ENCODE results near the gene SERP1. TPM values are rescaled to one million over a fixed set of nuclear protein-coding genes. Genes with fewer than 3 reads are reported as not detected.

SERP1 gene
- total and polyA plus RNA-seq, 2 experiments from 2014 or later: 157 to 233 TPM

DNA sequence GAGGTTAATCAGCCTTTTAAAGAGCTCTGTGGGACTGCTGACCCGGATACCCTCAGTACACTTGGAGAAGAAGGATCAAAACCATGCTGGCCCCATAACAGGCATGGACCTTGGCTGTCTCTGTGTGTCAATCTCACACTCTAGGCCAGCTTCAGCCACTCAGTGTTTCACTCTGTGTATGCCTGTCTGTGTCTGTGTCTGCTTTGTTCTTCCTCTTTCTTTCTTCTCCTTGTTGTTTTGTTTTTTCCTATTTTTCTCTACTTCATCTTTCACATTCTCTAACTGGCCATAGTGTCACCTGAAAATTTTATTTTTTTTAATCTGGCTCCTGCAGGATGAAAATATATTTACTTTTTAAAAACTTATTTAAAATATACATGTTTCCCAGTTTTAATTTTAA lies 51.1 kb downstream of the SERP1 start:
- H3K4me3 ChIP-seq: no peak overlapping the region
- H3K36me3 ChIP-seq (replicated peaks; ENCODE audit: insufficient read depth, low read depth): no peaks in the 10 kb centered on the region
- H3K9me2 ChIP-seq (replicated peaks; ENCODE audit: insufficient read depth): no peaks in the 10 kb centered on the region
- no peaks in the 10 kb centered on the region for H3K27me3 ChIP-seq
- peak; percentile 15 for DNase-seq (ENCODE audit: low spot score)
- no peaks in the 10 kb centered on the region for H3K4me1 ChIP-seq (ENCODE audit: insufficient read depth)
- no peaks in the 10 kb centered on the region for H3K79me2 ChIP-seq
- no peak overlapping the region for H2AFZ ChIP-seq
- no peak for TF ChIP-seq EZH2 (IDR thresholded peaks at IDR 0.05; ENCODE audit: borderline replicate concordance)
- TF ChIP-seq, protein P1, sequence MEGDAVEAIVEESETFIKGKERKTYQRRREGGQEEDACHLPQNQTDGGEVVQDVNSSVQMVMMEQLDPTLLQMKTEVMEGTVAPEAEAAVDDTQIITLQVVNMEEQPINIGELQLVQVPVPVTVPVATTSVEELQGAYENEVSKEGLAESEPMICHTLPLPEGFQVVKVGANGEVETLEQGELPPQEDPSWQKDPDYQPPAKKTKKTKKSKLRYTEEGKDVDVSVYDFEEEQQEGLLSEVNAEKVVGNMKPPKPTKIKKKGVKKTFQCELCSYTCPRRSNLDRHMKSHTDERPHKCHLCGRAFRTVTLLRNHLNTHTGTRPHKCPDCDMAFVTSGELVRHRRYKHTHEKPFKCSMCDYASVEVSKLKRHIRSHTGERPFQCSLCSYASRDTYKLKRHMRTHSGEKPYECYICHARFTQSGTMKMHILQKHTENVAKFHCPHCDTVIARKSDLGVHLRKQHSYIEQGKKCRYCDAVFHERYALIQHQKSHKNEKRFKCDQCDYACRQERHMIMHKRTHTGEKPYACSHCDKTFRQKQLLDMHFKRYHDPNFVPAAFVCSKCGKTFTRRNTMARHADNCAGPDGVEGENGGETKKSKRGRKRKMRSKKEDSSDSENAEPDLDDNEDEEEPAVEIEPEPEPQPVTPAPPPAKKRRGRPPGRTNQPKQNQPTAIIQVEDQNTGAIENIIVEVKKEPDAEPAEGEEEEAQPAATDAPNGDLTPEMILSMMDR (IDR thresholded peaks at IDR 0.05; ENCODE audit: poor library complexity): no peak
- no peak for TF ChIP-seq EZH2phosphoT487 (IDR thresholded peaks at IDR 0.05; ENCODE audit: low read depth, severe bottlenecking, unreplicated experiment)
- no peak overlapping the region for H3K4me2 ChIP-seq
- no peaks in the 10 kb centered on the region for H3K9me3 ChIP-seq (ENCODE audit: low read depth)
- WGBS (ENCODE audit: low lambda C conversion rate, missing lambda C conversion rate): 53% methylated on average over 1 of the region's 1 CpG
- no peak overlapping the region for H3K27ac ChIP-seq
- no peaks in the 10 kb centered on the region for H4K20me1 ChIP-seq (ENCODE audit: insufficient read depth, poor library complexity, severe bottlenecking)

DNA sequence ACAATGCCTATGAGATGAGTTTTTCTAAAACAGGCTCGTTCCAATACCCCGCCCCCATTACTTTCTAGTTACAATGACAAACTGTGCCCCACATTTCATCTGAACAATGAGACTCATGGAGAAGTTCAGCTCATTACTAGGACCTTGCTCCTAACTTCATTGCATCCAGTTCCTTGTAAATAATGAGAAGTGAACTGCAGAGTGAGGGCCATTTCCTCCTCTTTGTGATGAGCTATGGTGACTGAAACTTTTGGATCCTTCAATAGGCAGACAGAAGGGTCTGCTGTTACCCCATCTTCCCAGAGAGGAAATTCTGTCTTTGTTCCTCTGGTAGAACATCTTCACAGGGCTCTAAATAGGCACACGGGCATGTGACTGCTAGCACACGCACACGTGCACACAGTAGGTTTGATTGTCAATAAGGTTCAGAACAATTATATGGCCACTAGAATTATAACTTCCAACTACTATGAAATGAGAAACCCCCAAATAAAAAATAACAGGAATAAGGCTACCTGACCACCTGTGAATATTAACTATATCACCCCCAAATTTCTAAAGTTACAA lies 51.8 kb downstream of the SERP1 start:
- H3K9me3 ChIP-seq (ENCODE audit: low read depth): no peaks in the 10 kb centered on the region
- DNase-seq (ENCODE audit: low spot score): no peak
- no peaks in the 10 kb centered on the region for H3K4me1 ChIP-seq (ENCODE audit: insufficient read depth)
- no peaks in the 10 kb centered on the region for H3K27me3 ChIP-seq
- H3K27ac ChIP-seq: no peak overlapping the region
- no peaks in the 10 kb centered on the region for H3K79me2 ChIP-seq
- no peak overlapping the region for H2AFZ ChIP-seq
- no peaks in the 10 kb centered on the region for H3K9me2 ChIP-seq (replicated peaks; ENCODE audit: insufficient read depth)
- WGBS (ENCODE audit: low lambda C conversion rate, missing lambda C conversion rate): 96% methylated on average over 5 of the region's 5 CpGs
- TF ChIP-seq, protein P1 (IDR thresholded peaks at IDR 0.05; ENCODE audit: poor library complexity): no peak
- no peak for TF ChIP-seq EZH2phosphoT487 (IDR thresholded peaks at IDR 0.05; ENCODE audit: low read depth, severe bottlenecking, unreplicated experiment)
- TF ChIP-seq EZH2 (IDR thresholded peaks at IDR 0.05; ENCODE audit: borderline replicate concordance): no peak
- no peak overlapping the region for H3K4me2 ChIP-seq
- no peaks in the 10 kb centered on the region for H3K36me3 ChIP-seq (replicated peaks; ENCODE audit: insufficient read depth, low read depth)
- no peak overlapping the region for H3K4me3 ChIP-seq
- no peaks in the 10 kb centered on the region for H4K20me1 ChIP-seq (ENCODE audit: insufficient read depth, poor library complexity, severe bottlenecking)

Other genes starting within 250 kb of the SERP1 start
- gene TSC22D2, start 138.2 kb downstream of the SERP1 start, total RNA-seq: 25.0 and 34.9 TPM in 2 replicates
- 36.9 and 38.8 TPM in 2 replicates for gene TSC22D2, start 138.2 kb downstream of the SERP1 start, polyA plus RNA-seq
- 112 TPM in 2 replicates for gene EIF2A, start 291 bp upstream of the SERP1 start, total RNA-seq
- gene EIF2A, start 291 bp upstream of the SERP1 start, polyA plus RNA-seq: 34.4 and 34.5 TPM in 2 replicates
- gene SELENOT, start 56.8 kb upstream of the SERP1 start, total RNA-seq: 101 and 175 TPM in 2 replicates
- gene SELENOT, start 56.8 kb upstream of the SERP1 start, polyA plus RNA-seq: 109 and 147 TPM in 2 replicates
- gene ERICH6, start 157.4 kb upstream of the SERP1 start, total RNA-seq: not detected in 2 replicates
- 0.61 TPM in 1 of 2 replicates, not detected in the other for gene ERICH6, start 157.4 kb upstream of the SERP1 start, polyA plus RNA-seq
- gene SIAH2, start 216.7 kb upstream of the SERP1 start, total RNA-seq: 43.6 and 46.4 TPM in 2 replicates
- gene SIAH2, start 216.7 kb upstream of the SERP1 start, polyA plus RNA-seq: 54.3 and 57.9 TPM in 2 replicates

Data from hepatocyte (in vitro differentiated cells).